Uterus (tissue), 2 donors: ENCODE results near the gene ASCC2.

Experiments used
- POLR2A ChIP-seq, 2 donors: fragments of 450-650 bp; IDR thresholded peaks; one replicate each; pipeline ENCODE4 v1.6.1; 2016; ENCODE audit warnings: antibody characterized with exemption in 2 of 2, mild to moderate bottlenecking in 1 of 2, moderate library complexity in 1 of 2
- TF ChIP-seq, protein P1 (sequence below), 4 experiments: fragments of 200-600 bp in 2 of 4; fragments of 450-650 bp in 2 of 4; sonication (generic) in 2 of 4; IDR thresholded peaks; one replicate each; pipeline ENCODE4 v1.5.1; 2016 to 2019; ENCODE audit warnings: antibody characterized with exemption in 4 of 4, mild to moderate bottlenecking in 2 of 4, moderate library complexity in 1 of 4

DNA sequence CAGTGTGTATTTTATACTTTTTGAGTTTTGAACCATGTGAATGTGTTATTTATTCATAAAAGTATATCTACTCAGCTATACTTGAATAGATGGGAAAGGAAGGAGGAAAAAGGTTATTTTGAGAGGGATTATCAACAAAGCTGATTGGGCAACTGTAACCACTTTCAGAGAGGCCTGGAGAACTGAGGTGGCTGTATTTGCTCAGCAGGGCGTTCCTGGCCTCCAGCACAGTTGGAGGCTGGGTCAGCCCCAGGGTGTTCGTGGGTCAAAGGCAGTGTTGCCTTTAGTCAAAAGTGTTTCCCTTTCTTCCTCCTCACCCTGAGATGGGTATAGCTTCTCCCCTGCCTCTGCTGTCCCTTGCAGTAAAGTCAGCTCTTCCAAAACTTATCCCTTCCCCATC lies 26.7 kb downstream of the ASCC2 start:
- TF ChIP-seq, protein P1, sequence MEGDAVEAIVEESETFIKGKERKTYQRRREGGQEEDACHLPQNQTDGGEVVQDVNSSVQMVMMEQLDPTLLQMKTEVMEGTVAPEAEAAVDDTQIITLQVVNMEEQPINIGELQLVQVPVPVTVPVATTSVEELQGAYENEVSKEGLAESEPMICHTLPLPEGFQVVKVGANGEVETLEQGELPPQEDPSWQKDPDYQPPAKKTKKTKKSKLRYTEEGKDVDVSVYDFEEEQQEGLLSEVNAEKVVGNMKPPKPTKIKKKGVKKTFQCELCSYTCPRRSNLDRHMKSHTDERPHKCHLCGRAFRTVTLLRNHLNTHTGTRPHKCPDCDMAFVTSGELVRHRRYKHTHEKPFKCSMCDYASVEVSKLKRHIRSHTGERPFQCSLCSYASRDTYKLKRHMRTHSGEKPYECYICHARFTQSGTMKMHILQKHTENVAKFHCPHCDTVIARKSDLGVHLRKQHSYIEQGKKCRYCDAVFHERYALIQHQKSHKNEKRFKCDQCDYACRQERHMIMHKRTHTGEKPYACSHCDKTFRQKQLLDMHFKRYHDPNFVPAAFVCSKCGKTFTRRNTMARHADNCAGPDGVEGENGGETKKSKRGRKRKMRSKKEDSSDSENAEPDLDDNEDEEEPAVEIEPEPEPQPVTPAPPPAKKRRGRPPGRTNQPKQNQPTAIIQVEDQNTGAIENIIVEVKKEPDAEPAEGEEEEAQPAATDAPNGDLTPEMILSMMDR (IDR thresholded peaks at IDR 0.05) = no peak
- no peak for TF ChIP-seq POLR2A (IDR thresholded peaks at IDR 0.05)
